Measurements from ENCODE around the gene ADRA2C.
"Not testable (repeated sequence)": the region's sequence is repeated elsewhere in the genome, so short reads cannot be mapped to it uniquely, and the experiment has no call there.

Gene ADRA2C

GRCh38 chr4:3813151-3814052 is 47.2 kb downstream of the ADRA2C start:
- TF ChIP-seq, protein P1, sequence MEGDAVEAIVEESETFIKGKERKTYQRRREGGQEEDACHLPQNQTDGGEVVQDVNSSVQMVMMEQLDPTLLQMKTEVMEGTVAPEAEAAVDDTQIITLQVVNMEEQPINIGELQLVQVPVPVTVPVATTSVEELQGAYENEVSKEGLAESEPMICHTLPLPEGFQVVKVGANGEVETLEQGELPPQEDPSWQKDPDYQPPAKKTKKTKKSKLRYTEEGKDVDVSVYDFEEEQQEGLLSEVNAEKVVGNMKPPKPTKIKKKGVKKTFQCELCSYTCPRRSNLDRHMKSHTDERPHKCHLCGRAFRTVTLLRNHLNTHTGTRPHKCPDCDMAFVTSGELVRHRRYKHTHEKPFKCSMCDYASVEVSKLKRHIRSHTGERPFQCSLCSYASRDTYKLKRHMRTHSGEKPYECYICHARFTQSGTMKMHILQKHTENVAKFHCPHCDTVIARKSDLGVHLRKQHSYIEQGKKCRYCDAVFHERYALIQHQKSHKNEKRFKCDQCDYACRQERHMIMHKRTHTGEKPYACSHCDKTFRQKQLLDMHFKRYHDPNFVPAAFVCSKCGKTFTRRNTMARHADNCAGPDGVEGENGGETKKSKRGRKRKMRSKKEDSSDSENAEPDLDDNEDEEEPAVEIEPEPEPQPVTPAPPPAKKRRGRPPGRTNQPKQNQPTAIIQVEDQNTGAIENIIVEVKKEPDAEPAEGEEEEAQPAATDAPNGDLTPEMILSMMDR (IDR thresholded peaks at IDR 0.05), result no peak
- H2AFZ ChIP-seq, result no peak overlapping the region
- H3K4me3 ChIP-seq (ENCODE audit: low read depth, low read length), result no peak overlapping the region
- H3K9me3 ChIP-seq (ENCODE audit: control insufficient read depth, low read length), result no peaks in the 10 kb centered on the region
- no peak overlapping the region for H3K27ac ChIP-seq
- H3K9ac ChIP-seq, result no peak overlapping the region
- H3K4me1 ChIP-seq, result no peaks in the 10 kb centered on the region
- no peaks in the 10 kb centered on the region for H3K27me3 ChIP-seq (ENCODE audit: control insufficient read depth, insufficient read depth, low read length)
- no peak overlapping the region for H3K4me2 ChIP-seq (ENCODE audit: low read length)
- H3K36me3 ChIP-seq (ENCODE audit: control insufficient read depth, insufficient read depth, low read length), result no peaks in the 10 kb centered on the region
- H3K79me2 ChIP-seq, result no peaks in the 10 kb centered on the region

- Histone ChIP-seq H3K27ac (no peak overlapping the region), H2AFZ (no peak overlapping the region), H3K4me1 (no peaks in the 10 kb centered on the region), H3K79me2 (no peaks in the 10 kb centered on the region), H3K36me3 (ENCODE audit: control insufficient read depth, insufficient read depth, low read length) (no peaks in the 10 kb centered on the region), H3K9ac (no peak overlapping the region), H3K9me3 (ENCODE audit: control insufficient read depth, low read length) (no peaks in the 10 kb centered on the region), H3K27me3 (ENCODE audit: control insufficient read depth, insufficient read depth, low read length) (no peaks in the 10 kb centered on the region), H3K4me2 (ENCODE audit: low read length) (no peak overlapping the region), H3K4me3 (ENCODE audit: low read depth, low read length) (no peak overlapping the region)
- TF ChIP-seq, protein P1 (IDR thresholded peaks at IDR 0.05), result no peak
Observed at GRCh38 chr4:3814053-3814570, 47.9 kb downstream of the ADRA2C start.

DNA sequence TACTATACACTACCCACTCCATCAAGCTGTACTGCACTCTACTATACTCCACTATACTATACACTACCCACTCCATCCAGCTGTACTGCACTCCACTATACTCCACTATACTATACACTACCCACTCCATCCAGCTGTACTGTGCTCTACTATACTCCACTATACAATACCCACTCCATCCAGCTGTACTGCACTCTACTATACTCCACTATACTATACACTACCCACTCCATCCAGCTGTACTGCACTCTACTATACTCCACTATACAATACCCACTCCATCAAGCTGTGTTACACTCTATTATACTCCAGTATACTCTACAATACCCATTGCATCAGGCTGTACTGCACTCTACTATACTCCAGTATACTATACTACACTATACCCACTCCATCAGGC is 48.7 kb downstream of the ADRA2C start:
- H3K4me3 ChIP-seq (ENCODE audit: low read depth, low read length), result not testable (repeated sequence)

DNA sequence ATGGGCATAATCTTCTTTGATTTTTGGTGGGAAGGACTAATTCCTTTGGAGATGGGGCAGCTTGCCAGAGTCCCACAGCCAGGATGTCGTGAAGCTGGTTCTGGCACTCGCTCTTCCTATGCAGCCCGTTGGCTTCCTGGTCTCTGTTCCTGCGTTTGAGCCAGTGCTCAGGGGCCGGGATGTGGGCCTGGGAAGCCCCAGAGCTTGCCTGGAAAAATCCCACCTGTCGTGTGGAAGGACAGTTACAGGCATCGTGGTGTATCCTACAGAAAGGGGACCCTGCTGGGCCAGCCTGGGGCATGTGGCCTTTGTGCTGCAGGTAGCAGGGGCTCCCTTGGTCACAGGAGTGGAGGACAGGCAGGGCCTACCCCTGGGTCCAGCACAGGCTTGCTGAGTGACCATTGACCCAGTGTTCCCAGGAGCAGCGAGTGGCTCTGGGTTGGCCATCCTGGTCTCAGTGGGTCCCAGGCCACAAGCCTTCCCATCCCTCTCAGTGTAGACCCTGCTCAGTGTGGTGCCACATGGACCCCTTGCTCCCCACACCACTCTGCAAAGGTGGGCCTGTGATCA is 50.2 kb downstream of the ADRA2C start:
- TF ChIP-seq, protein P1 (IDR thresholded peaks at IDR 0.05), result no peak

More for the DNA sequence above, 48.7 kb downstream of the ADRA2C start:
- not testable (repeated sequence) for H3K27ac ChIP-seq; H3K9ac ChIP-seq; H2AFZ ChIP-seq; H3K79me2 ChIP-seq; H3K9me3 ChIP-seq (ENCODE audit: control insufficient read depth, low read length); H3K4me2 ChIP-seq (ENCODE audit: low read length); H3K27me3 ChIP-seq (ENCODE audit: control insufficient read depth, insufficient read depth, low read length); H3K4me1 ChIP-seq; H3K36me3 ChIP-seq (ENCODE audit: control insufficient read depth, insufficient read depth, low read length)

More for the DNA sequence above, 50.2 kb downstream of the ADRA2C start:
- Histone ChIP-seq H2AFZ (no peak overlapping the region), H3K4me1 (no peaks in the 10 kb centered on the region), H3K9ac (no peak overlapping the region), H3K27me3 (ENCODE audit: control insufficient read depth, insufficient read depth, low read length) (no peaks in the 10 kb centered on the region), H3K36me3 (ENCODE audit: control insufficient read depth, insufficient read depth, low read length) (no peaks in the 10 kb centered on the region), H3K4me3 (ENCODE audit: low read depth, low read length) (no peak overlapping the region), H3K27ac (no peak overlapping the region), H3K9me3 (ENCODE audit: control insufficient read depth, low read length) (no peaks in the 10 kb centered on the region), H3K79me2 (no peaks in the 10 kb centered on the region), H3K4me2 (ENCODE audit: low read length) (no peak overlapping the region)

Measured in parathyroid adenoma (tissue), 2 donors.